Colonic mucosa (tissue), 4 donors: ENCODE measurements around the gene ZNF235. TPM values are rescaled to one million over a fixed set of nuclear protein-coding genes. Genes with fewer than 3 reads are reported as not detected.
"Not testable (repeated sequence)": the region's sequence is repeated elsewhere in the genome, so short reads cannot be mapped to it uniquely, and the experiment has no call there.

Experiments
- DNase-seq: peaks from one replicate; pipeline ENCODE4 v3.0.0-alpha.2; 2020
- H3K27ac ChIP-seq: fragments of 200-600 bp; one replicate; pipeline ENCODE4 v1.8.0; 2021
- H3K27me3 ChIP-seq: fragments of 200-600 bp; one replicate; pipeline ENCODE4 v1.8.0; 2021
- H3K36me3 ChIP-seq: fragments of 200-600 bp; one replicate; pipeline ENCODE4 v1.8.0; 2021
- H3K4me1 ChIP-seq: fragments of 200-600 bp; one replicate; pipeline ENCODE4 v1.8.0; 2021; ENCODE audit warnings: mild to moderate bottlenecking
- H3K4me3 ChIP-seq: fragments of 200-600 bp; one replicate; pipeline ENCODE4 v1.8.0; 2021
- H3K9ac ChIP-seq, 2 donors: one replicate each; pipeline ENCODE4 v1.7.0; 2013; ENCODE audit warnings: control low read depth in 2 of 2, low read depth in 2 of 2, low read length in 2 of 2
- H3K9me3 ChIP-seq: fragments of 200-600 bp; one replicate; pipeline ENCODE4 v1.8.0; 2021
- CTCF ChIP-seq: fragments of 200-600 bp; IDR thresholded peaks from one replicate; pipeline ENCODE4 v1.8.0; 2022; ENCODE audit warnings: antibody characterized with exemption, mild to moderate bottlenecking
- intact Hi-C: fragments of 100-400 bp; cut with DNase I; formaldehyde crosslinking; loops from one replicate; pipeline ENCODE4 v1.14.1; 2022
- total RNA-seq, 2 donors: library from RNA; stranded (reverse); fragmentation: NEBNext Ultra II Directional in 1 of 2; extraction: Animal tissue kit (Norgen Biotek cat#: 25700) in 1 of 2; gene quantifications; one replicate each; pipeline ENCODE4 v1.2.1, GENCODE V29; 2021
- donor health status: healthy.
- donor health status: DM: no; HTN: no; CAD: no.
- donor health status: DM: no; HTN: no; CAD: no.

ZNF235 gene
- total RNA-seq, 2 donors from 2014 or later, result 3.1 to 5.4 TPM

GRCh38 chr19:44258835-44259413 is 45.9 kb downstream of the ZNF235 start:
- DNase-seq, result no peak
- no peak for TF ChIP-seq CTCF
- Histone ChIP-seq H3K36me3 (no peaks in the 10 kb centered on the region), H3K27ac (no peak overlapping the region), H3K27me3 (no peaks in the 10 kb centered on the region), H3K9me3 (no peaks in the 10 kb centered on the region), H3K4me1 (no peaks in the 10 kb centered on the region), H3K4me3 (no peak overlapping the region), H3K9ac (no peak overlapping the region)
- intact Hi-C loops, result no loop called here

- Histone ChIP-seq H3K27me3 (no peaks in the 10 kb centered on the region), H3K4me1 (no peaks in the 10 kb centered on the region), H3K9me3 (no peaks in the 10 kb centered on the region), H3K4me3 (no peak overlapping the region), H3K27ac (no peak overlapping the region), H3K9ac (no peak overlapping the region), H3K36me3 (no peaks in the 10 kb centered on the region)
- intact Hi-C loops, result no loop called here
- TF ChIP-seq CTCF, result no peak
- DNase-seq, result no peak
Observed at GRCh38 chr19:44258136-44258535, 46.7 kb downstream of the ZNF235 start.

GRCh38 chr19:44255705-44256411 is 49.0 kb downstream of the ZNF235 start:
- peaks cover 6% of the 10 kb centered on the region for H3K9me3 ChIP-seq
- no peak for DNase-seq
- no peak for TF ChIP-seq CTCF
- no peaks in the 10 kb centered on the region for H3K36me3 ChIP-seq
- H3K9ac ChIP-seq, result no peak overlapping the region
- no peak overlapping the region for H3K4me3 ChIP-seq
- H3K4me1 ChIP-seq, result no peaks in the 10 kb centered on the region
- no peaks in the 10 kb centered on the region for H3K27me3 ChIP-seq
- H3K27ac ChIP-seq, result no peak overlapping the region
- intact Hi-C loops, result no loop called here

- Histone ChIP-seq H3K4me3 (no peak overlapping the region), H3K36me3 (no peaks in the 10 kb centered on the region), H3K27ac (no peak overlapping the region), H3K27me3 (no peaks in the 10 kb centered on the region), H3K4me1 (no peaks in the 10 kb centered on the region), H3K9me3 (peaks cover 12% of the 10 kb centered on the region), H3K9ac (no peak overlapping the region)
- no peak for DNase-seq
- intact Hi-C loops, result no loop called here
- TF ChIP-seq CTCF, result no peak
Observed at GRCh38 chr19:44254496-44254895, 50.3 kb downstream of the ZNF235 start.

GRCh38 chr19:44253392-44253791 is 51.4 kb downstream of the ZNF235 start:
- DNase-seq, intact Hi-C loops, H3K27ac ChIP-seq, H3K4me1 ChIP-seq, H3K27me3 ChIP-seq, H3K36me3 ChIP-seq, H3K9ac ChIP-seq, H3K4me3 ChIP-seq: not testable (repeated sequence)
- H3K9me3 ChIP-seq, result peaks cover 16% of the 10 kb centered on the region

GRCh38 chr19:44252332-44252731 is 52.5 kb downstream of the ZNF235 start:
- H3K4me1 ChIP-seq, DNase-seq, H3K4me3 ChIP-seq, intact Hi-C loops, H3K36me3 ChIP-seq, H3K27me3 ChIP-seq, H3K27ac ChIP-seq, H3K9ac ChIP-seq: not testable (repeated sequence)
- peaks cover 16% of the 10 kb centered on the region for H3K9me3 ChIP-seq
